ENCODE measurements around the gene SHROOM3. TPM values are rescaled to one million over a fixed set of nuclear protein-coding genes. Genes with fewer than 3 reads are reported as not detected.

SHROOM3 gene
- total and polyA plus RNA-seq, 2 of the 13 experiments (the other 11 are each of a cell fraction or from before 2014, with no cell fraction given): 0.01 TPM; not detected in 1

DNA sequence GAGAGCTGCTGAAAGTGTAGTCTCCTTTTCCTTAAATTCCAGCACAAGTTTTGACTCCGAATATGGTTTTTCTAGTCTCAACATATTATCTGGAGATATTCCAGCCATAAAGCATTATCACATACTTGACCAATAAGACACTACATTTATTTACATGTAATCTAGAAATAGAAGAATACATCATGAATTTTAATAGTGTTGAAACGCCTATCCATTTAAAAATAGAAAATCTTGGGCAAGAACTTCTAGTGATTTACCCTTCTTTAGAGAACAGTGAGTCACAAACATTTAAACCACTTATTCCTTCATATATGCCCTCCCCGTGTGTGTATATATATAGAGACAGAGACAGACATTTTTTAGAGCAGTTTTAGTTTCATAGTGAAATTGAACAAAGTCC is 301.4 kb downstream of the SHROOM3 start:
- no peaks in the 10 kb centered on the region for H4K20me1 ChIP-seq (ENCODE audit: insufficient read depth, low read length)
- 16% methylated on average over 3 of the region's 3 CpGs for WGBS (ENCODE audit: low lambda C conversion rate)

More for the DNA sequence above, 301.4 kb downstream of the SHROOM3 start:
- H2AFZ ChIP-seq (ENCODE audit: low read length): no peak overlapping the region
- ChIA-PET POLR2A (no interaction called here), CTCF (ENCODE audit: low intra/inter-chr PET ratio, low total read pairs) (no interaction called here)
- TF ChIP-seq, protein P1, sequence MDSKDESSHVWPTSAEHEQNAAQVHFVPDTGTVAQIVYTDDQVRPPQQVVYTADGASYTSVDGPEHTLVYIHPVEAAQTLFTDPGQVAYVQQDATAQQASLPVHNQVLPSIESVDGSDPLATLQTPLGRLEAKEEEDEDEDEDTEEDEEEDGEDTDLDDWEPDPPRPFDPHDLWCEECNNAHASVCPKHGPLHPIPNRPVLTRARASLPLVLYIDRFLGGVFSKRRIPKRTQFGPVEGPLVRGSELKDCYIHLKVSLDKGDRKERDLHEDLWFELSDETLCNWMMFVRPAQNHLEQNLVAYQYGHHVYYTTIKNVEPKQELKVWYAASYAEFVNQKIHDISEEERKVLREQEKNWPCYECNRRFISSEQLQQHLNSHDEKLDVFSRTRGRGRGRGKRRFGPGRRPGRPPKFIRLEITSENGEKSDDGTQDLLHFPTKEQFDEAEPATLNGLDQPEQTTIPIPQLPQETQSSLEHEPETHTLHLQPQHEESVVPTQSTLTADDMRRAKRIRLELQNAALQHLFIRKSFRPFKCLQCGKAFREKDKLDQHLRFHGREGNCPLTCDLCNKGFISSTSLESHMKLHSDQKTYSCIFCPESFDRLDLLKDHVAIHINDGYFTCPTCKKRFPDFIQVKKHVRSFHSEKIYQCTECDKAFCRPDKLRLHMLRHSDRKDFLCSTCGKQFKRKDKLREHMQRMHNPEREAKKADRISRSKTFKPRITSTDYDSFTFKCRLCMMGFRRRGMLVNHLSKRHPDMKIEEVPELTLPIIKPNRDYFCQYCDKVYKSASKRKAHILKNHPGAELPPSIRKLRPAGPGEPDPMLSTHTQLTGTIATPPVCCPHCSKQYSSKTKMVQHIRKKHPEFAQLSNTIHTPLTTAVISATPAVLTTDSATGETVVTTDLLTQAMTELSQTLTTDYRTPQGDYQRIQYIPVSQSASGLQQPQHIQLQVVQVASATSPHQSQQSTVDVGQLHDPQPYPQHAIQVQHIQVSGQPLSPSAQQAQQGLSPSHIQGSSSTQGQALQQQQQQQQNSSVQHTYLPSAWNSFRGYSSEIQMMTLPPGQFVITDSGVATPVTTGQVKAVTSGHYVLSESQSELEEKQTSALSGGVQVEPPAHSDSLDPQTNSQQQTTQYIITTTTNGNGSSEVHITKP (CRISPR knock-in tag; IDR thresholded peaks at IDR 0.05; ENCODE audit: low read depth): no peak
- TF ChIP-seq, protein P2, sequence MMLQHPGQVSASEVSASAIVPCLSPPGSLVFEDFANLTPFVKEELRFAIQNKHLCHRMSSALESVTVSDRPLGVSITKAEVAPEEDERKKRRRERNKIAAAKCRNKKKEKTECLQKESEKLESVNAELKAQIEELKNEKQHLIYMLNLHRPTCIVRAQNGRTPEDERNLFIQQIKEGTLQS (CRISPR knock-in tag; IDR thresholded peaks at IDR 0.05): no peak
- TF ChIP-seq AGO1 (IDR thresholded peaks at IDR 0.05; ENCODE audit: low read depth, low read length, poor library complexity, severe bottlenecking) (no peak), LCORL (IDR thresholded peaks at IDR 0.05) (no peak), LCORL (CRISPR knock-in tag; IDR thresholded peaks at IDR 0.05) (no peak)
- TF ChIP-seq, protein P3, sequence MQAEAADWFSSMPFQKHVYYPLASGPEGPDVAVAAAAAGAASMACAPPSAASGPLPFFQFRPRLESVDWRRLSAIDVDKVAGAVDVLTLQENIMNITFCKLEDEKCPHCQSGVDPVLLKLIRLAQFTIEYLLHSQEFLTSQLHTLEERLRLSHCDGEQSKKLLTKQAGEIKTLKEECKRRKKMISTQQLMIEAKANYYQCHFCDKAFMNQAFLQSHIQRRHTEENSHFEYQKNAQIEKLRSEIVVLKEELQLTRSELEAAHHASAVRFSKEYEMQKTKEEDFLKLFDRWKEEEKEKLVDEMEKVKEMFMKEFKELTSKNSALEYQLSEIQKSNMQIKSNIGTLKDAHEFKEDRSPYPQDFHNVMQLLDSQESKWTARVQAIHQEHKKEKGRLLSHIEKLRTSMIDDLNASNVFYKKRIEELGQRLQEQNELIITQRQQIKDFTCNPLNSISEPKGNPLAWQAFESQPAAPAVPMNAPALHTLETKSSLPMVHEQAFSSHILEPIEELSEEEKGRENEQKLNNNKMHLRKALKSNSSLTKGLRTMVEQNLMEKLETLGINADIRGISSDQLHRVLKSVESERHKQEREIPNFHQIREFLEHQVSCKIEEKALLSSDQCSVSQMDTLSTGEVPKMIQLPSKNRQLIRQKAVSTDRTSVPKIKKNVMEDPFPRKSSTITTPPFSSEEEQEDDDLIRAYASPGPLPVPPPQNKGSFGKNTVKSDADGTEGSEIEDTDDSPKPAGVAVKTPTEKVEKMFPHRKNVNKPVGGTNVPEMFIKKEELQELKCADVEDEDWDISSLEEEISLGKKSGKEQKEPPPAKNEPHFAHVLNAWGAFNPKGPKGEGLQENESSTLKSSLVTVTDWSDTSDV (CRISPR knock-in tag; IDR thresholded peaks at IDR 0.05): no peak
- ATAC-seq (no peak), DNase-seq (ENCODE audit: low spot score) (no peak), FAIRE-seq (no peak)
- no peak overlapping the region for H3K4me3 ChIP-seq (replicated peaks in 1 of 3; ENCODE audit: insufficient read depth in 1 of 3, low read depth in 2 of 3, low read length in 3 of 3)
- H3K9ac ChIP-seq (ENCODE audit: insufficient read depth, low read depth, low read length): no peak overlapping the region
- BruUV-seq (replicated peaks): no TSS peak
- no peaks in the 10 kb centered on the region for H3K4me1 ChIP-seq (ENCODE audit: insufficient read depth, low read length)
- in situ Hi-C loops (cut with HindIII; ENCODE audit: extremely low pct_ligation_motif_present, low pct_unique_long_range_greater_than_20kb) (no loop called here), intact Hi-C loops (cut with micrococcal nuclease; ENCODE audit: unreplicated experiment) (no loop called here)
- 0 out of 5 replicates have a peak, but pooled peaks cover 0 to 3% of the 10 kb centered on the region in 2 experiments for H3K27me3 ChIP-seq (ENCODE audit: control insufficient read depth in 1 of 2, insufficient read depth in 2 of 2, low read length in 2 of 2)
- no peak overlapping the region for H3K27ac ChIP-seq (ENCODE audit: extremely low read length, insufficient read depth, low read length)
- no peak overlapping the region for H3K4me2 ChIP-seq (ENCODE audit: low read depth, low read length)
- H3K36me3 ChIP-seq (replicated peaks in 1 of 2; ENCODE audit: control insufficient read depth in 1 of 2, insufficient read depth in 2 of 2, low read length in 2 of 2): no peaks in the 10 kb centered on the region
- H3K9me3 ChIP-seq (ENCODE audit: low read length): no peaks in the 10 kb centered on the region
- H3K79me2 ChIP-seq (ENCODE audit: insufficient read depth, low read length): no peaks in the 10 kb centered on the region

Measured in HepG2 (cell line).